ENCODE data around the gene AK6. TPM values are rescaled to one million over a fixed set of nuclear protein-coding genes. Genes with fewer than 3 reads are reported as not detected.
A peak's percentile ranks its signal among the peaks of the same experiment; 100 is the strongest.
"Not testable (repeated sequence)": the region's sequence is repeated elsewhere in the genome, so short reads cannot be mapped to it uniquely, and the experiment has no call there.

The AK6 gene
- total and polyA plus RNA-seq, 3 donors from 2014 or later = 24.6 to 59.2 (median 32.0) TPM

DNA sequence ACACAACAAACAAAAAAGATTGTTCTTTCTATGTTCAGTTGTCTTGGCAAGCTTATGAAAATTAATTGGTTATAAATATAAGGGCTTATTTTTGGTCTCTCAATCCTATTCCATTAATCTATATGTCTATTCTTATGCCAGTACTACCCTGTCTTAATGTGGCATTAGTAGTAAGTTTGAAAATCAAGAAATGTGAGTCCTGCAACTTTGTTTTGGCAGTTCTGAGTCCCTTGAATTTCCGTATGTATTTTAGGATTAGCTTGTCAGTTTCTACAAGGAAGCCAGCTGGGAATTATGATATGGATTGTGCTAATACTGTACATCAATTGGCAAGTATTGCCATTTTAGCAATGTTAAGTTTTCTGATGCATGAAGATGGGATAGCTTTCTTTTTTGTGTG lies 26.2 kb downstream of the AK6 start:
- TF ChIP-seq, protein P1, sequence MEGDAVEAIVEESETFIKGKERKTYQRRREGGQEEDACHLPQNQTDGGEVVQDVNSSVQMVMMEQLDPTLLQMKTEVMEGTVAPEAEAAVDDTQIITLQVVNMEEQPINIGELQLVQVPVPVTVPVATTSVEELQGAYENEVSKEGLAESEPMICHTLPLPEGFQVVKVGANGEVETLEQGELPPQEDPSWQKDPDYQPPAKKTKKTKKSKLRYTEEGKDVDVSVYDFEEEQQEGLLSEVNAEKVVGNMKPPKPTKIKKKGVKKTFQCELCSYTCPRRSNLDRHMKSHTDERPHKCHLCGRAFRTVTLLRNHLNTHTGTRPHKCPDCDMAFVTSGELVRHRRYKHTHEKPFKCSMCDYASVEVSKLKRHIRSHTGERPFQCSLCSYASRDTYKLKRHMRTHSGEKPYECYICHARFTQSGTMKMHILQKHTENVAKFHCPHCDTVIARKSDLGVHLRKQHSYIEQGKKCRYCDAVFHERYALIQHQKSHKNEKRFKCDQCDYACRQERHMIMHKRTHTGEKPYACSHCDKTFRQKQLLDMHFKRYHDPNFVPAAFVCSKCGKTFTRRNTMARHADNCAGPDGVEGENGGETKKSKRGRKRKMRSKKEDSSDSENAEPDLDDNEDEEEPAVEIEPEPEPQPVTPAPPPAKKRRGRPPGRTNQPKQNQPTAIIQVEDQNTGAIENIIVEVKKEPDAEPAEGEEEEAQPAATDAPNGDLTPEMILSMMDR (IDR thresholded peaks at IDR 0.05) = no peak
- H3K27me3 ChIP-seq = no peaks in the 10 kb centered on the region
- H3K4me3 ChIP-seq = no peak overlapping the region
- H3K36me3 ChIP-seq (ENCODE audit: low read depth, missing control alignments) = no peaks in the 10 kb centered on the region
- intact Hi-C loops (cut with DNase I; ENCODE audit: low total_unique reads) = no loop called here
- WGBS, 2 donors = 69 to 71% methylated on average over 1 of the region's 1 CpG
- H3K9me3 ChIP-seq = no peaks in the 10 kb centered on the region
- no peak overlapping the region for H3K27ac ChIP-seq
- no peaks in the 10 kb centered on the region for H3K4me1 ChIP-seq
- DNase-seq = no peak

GRCh38 chr5:69341520-69342161 lies 27.7 kb downstream of the AK6 start:
- intact Hi-C loops (cut with DNase I; ENCODE audit: low total_unique reads) = no loop called here
- 92 to 95% methylated on average over 4 of the region's 4 CpGs for WGBS, 2 donors

DNA sequence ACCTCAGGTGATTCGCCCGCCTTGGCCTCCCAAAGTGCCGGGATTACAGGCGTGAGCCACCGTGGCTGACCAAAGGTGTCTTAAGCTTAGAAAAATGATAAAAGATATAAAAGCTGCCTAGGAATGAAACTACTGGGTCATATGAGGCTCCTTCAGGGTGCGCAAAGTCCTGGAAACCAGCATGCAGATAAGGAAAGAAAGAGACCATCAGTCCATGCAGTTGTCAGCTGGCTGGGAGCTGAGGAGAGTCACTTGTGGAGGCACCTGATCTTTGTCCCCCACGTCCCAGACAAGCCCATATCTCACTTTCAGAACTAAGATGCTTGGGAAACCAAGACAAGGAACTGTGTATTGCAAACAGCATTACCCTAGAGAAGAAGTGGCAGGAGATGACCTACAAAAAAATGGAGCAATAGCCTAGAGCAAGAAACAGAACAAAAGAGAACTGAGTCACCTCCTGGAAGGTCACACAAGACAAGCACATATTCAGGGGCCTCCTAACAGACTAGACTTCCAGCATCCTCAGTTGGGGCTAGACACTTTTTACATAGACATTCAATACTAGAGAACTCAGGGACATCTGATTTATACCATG lies 33.9 kb downstream of the AK6 start:
- Histone ChIP-seq H3K36me3 (ENCODE audit: low read depth, missing control alignments) (no peaks in the 10 kb centered on the region), H3K4me3 (no peak overlapping the region), H3K4me1 (peaks cover 7% of the 10 kb centered on the region), H3K27ac (no peak overlapping the region), H3K9me3 (no peaks in the 10 kb centered on the region), H3K27me3 (no peaks in the 10 kb centered on the region)
- 68 to 89% methylated on average over 7 of the region's 7 CpGs for WGBS, 2 donors
- intact Hi-C loops (cut with DNase I; ENCODE audit: low total_unique reads) = no loop called here
- no peak for DNase-seq
- TF ChIP-seq POLR2A (IDR thresholded peaks at IDR 0.05) = no peak
- TF ChIP-seq, protein P1 (IDR thresholded peaks at IDR 0.05) = no peak

More at GRCh38 chr5:69341520-69342161, 27.7 kb downstream of the AK6 start:
- Histone ChIP-seq H3K27me3 (no peaks in the 10 kb centered on the region), H3K27ac (no peak overlapping the region), H3K9me3 (no peaks in the 10 kb centered on the region), H3K36me3 (ENCODE audit: low read depth, missing control alignments) (no peaks in the 10 kb centered on the region), H3K4me1 (no peaks in the 10 kb centered on the region), H3K4me3 (no peak overlapping the region)
- no peak for DNase-seq
- TF ChIP-seq, protein P1 (IDR thresholded peaks at IDR 0.05) = no peak
- TF ChIP-seq POLR2A (IDR thresholded peaks at IDR 0.05) = no peak

GRCh38 chr5:69334793-69335268 lies 34.5 kb downstream of the AK6 start:
- Histone ChIP-seq H3K9me3 (no peaks in the 10 kb centered on the region), H3K4me3 (no peak overlapping the region), H3K4me1 (peaks cover 7% of the 10 kb centered on the region), H3K27ac (no peak overlapping the region), H3K36me3 (ENCODE audit: low read depth, missing control alignments) (no peaks in the 10 kb centered on the region), H3K27me3 (no peaks in the 10 kb centered on the region)
- WGBS, 2 donors = 4 to 9% methylated on average over 15 to 18 of the region's 18 CpGs
- intact Hi-C loops (cut with DNase I; ENCODE audit: low total_unique reads) = no loop called here
- TF ChIP-seq POLR2A (IDR thresholded peaks at IDR 0.05) = no peak
- TF ChIP-seq, protein P1 (IDR thresholded peaks at IDR 0.05) = peak; percentile 55 to 69 (median 62)
- DNase-seq = peak; percentile 93

GRCh38 chr5:69333668-69334315 lies 35.5 kb downstream of the AK6 start:
- intact Hi-C loops (cut with DNase I; ENCODE audit: low total_unique reads); H3K4me1 ChIP-seq; H3K27ac ChIP-seq; H3K36me3 ChIP-seq (ENCODE audit: low read depth, missing control alignments); H3K4me3 ChIP-seq; H3K27me3 ChIP-seq; DNase-seq; H3K9me3 ChIP-seq: not testable (repeated sequence)
- 79 to 93% methylated on average over 5 to 25 of the region's 25 CpGs for WGBS, 2 donors
